Right renal pelvis (tissue), 4 donors: ENCODE data around the gene NCAN. TPM values are rescaled to one million over a fixed set of nuclear protein-coding genes. Genes with fewer than 3 reads are reported as not detected.
"Not testable (repeated sequence)": the region's sequence is repeated elsewhere in the genome, so short reads cannot be mapped to it uniquely, and the experiment has no call there.

Source experiments
- DNase-seq, 4 donors: peaks; one replicate each; pipeline ENCODE4 v3.0.0-alpha.2; 2013; ENCODE audit warnings: low read depth in 4 of 4, low spot score in 3 of 4, missing footprints in 1 of 4
- polyA plus RNA-seq, 4 donors: library from polyadenylated mRNA; unstranded; fragments of 120-200 nt; gene quantifications; one replicate each; pipeline ENCODE4 v1.2.1, GENCODE V29; 2013; ENCODE audit not compliant: insufficient read length in 4 of 4

The NCAN gene
- polyA plus RNA-seq, 4 donors: 0.12 to 0.27 (median 0.14) TPM; not detected in 1

GRCh38 chr19:19223060-19223459, 11.3 kb downstream of the NCAN start:
- no peak for DNase-seq

GRCh38 chr19:19223636-19224035, 11.9 kb downstream of the NCAN start:
- no peak for DNase-seq

DNA sequence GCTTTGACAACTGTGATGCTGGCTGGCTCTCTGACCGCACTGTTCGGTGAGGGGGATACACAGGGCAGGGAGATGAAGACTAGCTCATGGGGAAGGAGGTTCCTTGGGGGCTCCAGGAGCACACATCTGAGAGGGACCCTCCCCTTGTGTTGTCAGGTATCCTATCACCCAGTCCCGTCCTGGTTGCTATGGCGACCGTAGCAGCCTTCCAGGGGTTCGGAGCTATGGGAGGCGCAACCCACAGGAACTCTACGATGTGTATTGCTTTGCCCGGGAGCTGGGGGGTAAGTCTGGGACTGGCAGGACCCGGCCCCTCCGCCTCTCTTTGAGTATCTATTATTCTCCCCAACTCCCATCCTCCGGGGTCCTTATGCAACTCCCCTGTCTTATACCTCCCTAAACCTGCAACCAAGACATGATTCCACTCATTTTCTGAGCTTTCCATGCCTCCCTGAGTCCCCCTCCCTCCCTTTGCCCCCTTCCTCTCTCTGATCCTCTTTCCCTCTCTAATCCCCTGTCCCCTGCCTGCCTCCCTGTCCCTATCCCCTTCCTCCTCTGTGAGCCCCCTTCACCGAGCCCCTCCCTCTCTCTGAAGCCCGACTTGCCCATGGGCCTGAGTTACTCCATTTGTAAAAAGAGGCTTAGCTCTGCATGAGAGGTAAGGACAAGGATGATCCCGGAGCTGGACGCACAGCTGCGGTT, 12.5 kb downstream of the NCAN start:
- DNase-seq: no peak

GRCh38 chr19:19224852-19225494, 13.2 kb downstream of the NCAN start:
- DNase-seq: peak in 1 of 4 donors; percentile 22

- DNase-seq: no peak
These were observed 14.4 kb downstream of the NCAN start for GRCh38 chr19:19226204-19226603.

GRCh38 chr19:19226663-19227062, 14.9 kb downstream of the NCAN start:
- no peak for DNase-seq

- DNase-seq: no peak
These were observed 15.5 kb downstream of the NCAN start for GRCh38 chr19:19227217-19227616.

DNA sequence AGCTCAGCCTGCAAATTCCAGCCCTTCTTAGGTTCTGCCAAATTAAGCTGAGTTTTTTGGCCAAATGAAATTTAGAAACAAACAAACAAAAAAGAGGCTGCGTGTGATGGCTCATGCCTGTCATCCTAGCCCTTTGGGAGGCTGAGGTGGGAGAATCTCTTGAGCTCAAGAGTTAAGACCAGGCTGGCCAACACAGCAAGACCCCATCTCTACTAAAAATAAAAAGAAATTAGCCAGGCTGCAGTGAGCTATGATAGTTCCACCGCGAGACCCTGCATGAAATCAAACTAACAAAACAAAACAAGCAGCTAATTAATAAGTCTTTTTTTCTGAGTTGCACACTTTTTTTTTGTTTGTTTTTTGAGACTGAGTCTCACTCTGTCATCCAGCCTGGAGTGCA, 17.9 kb downstream of the NCAN start:
- DNase-seq: no peak

- no peak for DNase-seq
These were observed 19.2 kb downstream of the NCAN start for GRCh38 chr19:19230999-19231398.

DNA sequence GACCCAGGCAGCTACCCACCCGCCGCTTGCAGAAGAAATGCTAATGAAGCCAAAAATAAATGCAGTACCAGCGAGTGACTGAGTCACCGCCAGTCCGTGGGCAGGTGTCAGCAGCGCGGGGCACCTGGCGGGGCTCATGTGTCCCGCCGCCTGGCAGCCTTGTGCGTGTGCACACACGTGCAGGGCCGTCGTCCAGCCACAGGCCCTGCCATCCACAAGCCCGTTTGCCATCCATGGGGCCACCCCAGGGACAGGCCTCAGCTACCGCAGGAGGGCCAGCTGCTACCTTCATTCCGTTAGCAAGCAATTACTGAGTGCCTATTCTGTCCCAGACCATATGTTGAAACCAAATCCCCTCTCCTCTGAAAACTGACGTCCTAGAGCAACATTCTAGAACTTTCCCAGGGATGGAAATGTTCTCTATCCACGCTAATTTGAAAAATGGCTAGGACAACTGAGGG, 20.5 kb downstream of the NCAN start:
- DNase-seq: no peak

GRCh38 chr19:19234220-19234816, 22.6 kb downstream of the NCAN start:
- DNase-seq: no peak

DNA sequence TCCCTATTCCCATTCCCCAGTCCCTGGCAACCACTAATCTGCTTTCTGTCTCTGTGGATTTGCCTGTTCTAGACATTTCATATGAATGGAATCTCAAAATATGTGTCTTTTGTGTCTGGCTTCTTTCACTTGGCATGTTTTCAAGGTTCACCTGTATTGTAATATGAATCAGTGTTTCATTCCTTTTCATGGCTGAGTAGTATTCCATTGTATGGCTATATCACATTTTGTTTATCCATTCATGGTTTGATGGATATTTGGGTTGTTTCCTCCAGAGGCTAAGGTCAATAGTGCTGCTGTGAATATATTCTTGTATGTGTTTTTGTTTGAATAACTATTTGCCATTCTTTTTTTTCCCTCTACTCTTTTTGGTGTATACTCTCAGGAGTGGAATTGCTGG, 24.4 kb downstream of the NCAN start:
- no peak for DNase-seq

GRCh38 chr19:19238126-19238894, 26.6 kb downstream of the NCAN start:
- DNase-seq: no peak

DNA sequence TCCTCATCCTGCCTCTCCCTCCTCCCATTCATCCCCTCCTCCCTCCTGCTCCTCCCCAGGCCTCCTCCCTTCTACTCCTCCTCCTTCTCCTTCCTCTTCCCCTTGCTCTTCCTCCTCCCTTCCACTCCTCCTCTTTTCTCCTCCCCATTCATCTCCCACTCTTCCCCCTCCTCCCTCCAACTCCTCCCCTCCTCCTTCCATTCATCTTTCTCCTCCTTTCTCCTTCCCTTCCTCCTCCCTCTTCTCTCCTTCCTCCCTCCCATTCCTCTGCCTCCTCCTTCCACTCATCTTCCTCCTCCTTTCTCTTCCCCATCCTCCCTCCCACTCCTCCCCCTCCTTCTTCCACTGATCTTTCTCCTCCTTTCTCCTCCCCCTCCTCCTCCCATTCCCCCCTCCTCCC, 27.9 kb downstream of the NCAN start:
- no peak for DNase-seq

DNA sequence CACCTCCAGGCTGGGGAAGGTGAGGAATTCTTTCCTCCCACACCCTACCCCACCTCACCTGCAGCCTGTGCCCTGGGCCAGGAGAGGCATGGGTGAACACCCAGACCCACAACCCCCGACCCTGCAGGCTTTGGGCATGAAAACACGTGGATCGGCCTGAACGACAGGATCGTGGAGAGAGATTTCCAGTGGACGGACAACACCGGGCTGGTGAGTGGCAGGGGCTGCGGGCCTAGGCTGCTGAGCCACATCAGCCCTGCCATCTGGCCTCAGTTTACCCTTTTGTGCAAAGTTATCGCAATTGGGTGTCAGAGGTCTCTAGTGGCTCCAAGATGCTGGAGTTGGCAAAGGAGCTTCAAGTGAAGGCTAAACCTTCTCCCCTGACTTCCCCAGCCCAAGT, 28.7 kb downstream of the NCAN start:
- no peak for DNase-seq

GRCh38 chr19:19250196-19250801, 38.5 kb downstream of the NCAN start:
- DNase-seq: no peak

DNA sequence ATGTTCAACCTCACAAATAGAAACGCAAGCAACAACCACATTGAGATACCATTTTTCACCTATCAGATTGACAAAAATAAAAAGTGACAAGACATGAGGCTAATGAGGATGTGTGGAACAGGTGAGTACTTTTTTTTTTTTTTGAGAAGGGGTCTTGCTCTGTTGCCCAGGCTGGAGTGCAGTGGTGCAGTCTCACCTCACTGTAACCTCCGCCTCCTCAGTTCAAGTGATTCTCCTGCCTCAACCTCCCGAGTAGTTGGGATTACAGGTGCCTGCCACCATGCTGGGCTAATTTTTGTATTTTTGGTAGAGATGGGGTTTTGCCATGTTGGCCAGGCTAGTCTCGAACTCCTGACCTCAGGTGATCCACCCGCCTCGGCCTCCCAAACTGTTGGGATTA, 41.7 kb downstream of the NCAN start:
- not testable (repeated sequence) for DNase-seq

GRCh38 chr19:19256072-19256969, 44.6 kb downstream of the NCAN start:
- DNase-seq: no peak

- no peak for DNase-seq
These were observed 45.4 kb downstream of the NCAN start for GRCh38 chr19:19257137-19257536.
